Loucy (cell line): ENCODE results near the gene PACRG.

ENCODE experiments used
- H2AFZ ChIP-seq: fragments of 200-600 bp; sonication (generic); 2 replicates; pipeline ENCODE4 v1.6.0; 2016; ENCODE audit warnings: antibody characterized with exemption, mild to moderate bottlenecking, low read length, moderate library complexity
- H3F3A ChIP-seq: fragments of 200-600 bp; 2 replicates; pipeline ENCODE4 v1.6.0; 2016; ENCODE audit warnings: antibody characterized with exemption, low read depth, mild to moderate bottlenecking
- H3K27me3 ChIP-seq: fragments of 200-600 bp; sonication (generic); 2 replicates; pipeline ENCODE4 v1.6.1; 2014; ENCODE audit warnings: low read length, mild to moderate bottlenecking; ENCODE audit not compliant: insufficient read depth, poor library complexity, severe bottlenecking
- H3K36me3 ChIP-seq: fragments of 200-600 bp; sonication (generic); 2 replicates; pipeline ENCODE4 v1.6.1; 2016; ENCODE audit warnings: low read length; ENCODE audit not compliant: insufficient read depth
- H3K4me1 ChIP-seq: fragments of 200-600 bp; sonication (generic); 2 replicates; pipeline ENCODE4 v1.5.1; 2014; ENCODE audit warnings: low read length, mild to moderate bottlenecking; ENCODE audit not compliant: insufficient read depth, poor library complexity, severe bottlenecking
- H3K4me2 ChIP-seq: fragments of 200-600 bp; sonication (generic); 2 replicates; pipeline ENCODE4 v1.6.0; 2014; ENCODE audit warnings: antibody characterized with exemption, low read length, low read depth, mild to moderate bottlenecking; ENCODE audit not compliant: poor library complexity, severe bottlenecking
- H3K4me3 ChIP-seq: fragments of 200-600 bp; sonication (generic); 2 replicates; pipeline ENCODE4 v1.5.1; 2014; ENCODE audit warnings: low read length, mild to moderate bottlenecking, mixed read lengths; ENCODE audit not compliant: poor library complexity, severe bottlenecking
- H3K79me2 ChIP-seq: fragments of 200-600 bp; sonication (generic); 2 replicates; pipeline ENCODE4 v1.6.1; 2014; ENCODE audit warnings: low read length; ENCODE audit not compliant: insufficient read depth
- H3K9ac ChIP-seq: fragments of 200-600 bp; sonication (generic); 2 replicates; pipeline ENCODE4 v1.6.0; 2014; ENCODE audit warnings: mild to moderate bottlenecking, low read depth, low read length, moderate library complexity; ENCODE audit not compliant: poor library complexity, severe bottlenecking
- H3K9me2 ChIP-seq: fragments of 200-600 bp; sonication (generic); replicated peaks from 2 replicates; pipeline ENCODE4 v1.6.1; 2016; ENCODE audit warnings: low read depth, low read length, mixed read lengths
- H3K9me3 ChIP-seq: fragments of 200-600 bp; sonication (generic); 2 replicates; pipeline ENCODE4 v1.6.1; 2014; ENCODE audit warnings: mild to moderate bottlenecking, antibody characterized with exemption, low read length, low read depth; ENCODE audit not compliant: insufficient read depth
- H4K20me1 ChIP-seq: fragments of 200-600 bp; sonication (generic); 2 replicates; pipeline ENCODE4 v1.6.0; 2014; ENCODE audit warnings: antibody characterized with exemption, low read length, mild to moderate bottlenecking; ENCODE audit not compliant: insufficient read depth, poor library complexity, severe bottlenecking
- CTCF ChIP-seq: fragments of 200-600 bp; sonication (generic); conservative IDR thresholded peaks from 2 replicates; pipeline ENCODE4 v1.5.1; 2014; ENCODE audit warnings: mild to moderate bottlenecking, antibody characterized with exemption, low read length
- EZH2phosphoT487 ChIP-seq: fragments of 200-600 bp; IDR thresholded peaks from 2 replicates; pipeline ENCODE4 v1.6.1; 2018; ENCODE audit warnings: antibody characterized with exemption, mild to moderate bottlenecking, moderate library complexity, borderline replicate concordance

Gene PACRG

GRCh38 chr6:163260111-163260895, 532.5 kb downstream of the PACRG start:
- no peaks in the 10 kb centered on the region for H3K9me2 ChIP-seq
- H3K79me2 ChIP-seq: no peaks in the 10 kb centered on the region
- no peak overlapping the region for H3K9ac ChIP-seq
- TF ChIP-seq CTCF: no peak
- TF ChIP-seq EZH2phosphoT487: no peak
- no peak overlapping the region for H2AFZ ChIP-seq
- H3K4me2 ChIP-seq: no peak overlapping the region
- H3K4me3 ChIP-seq: no peak overlapping the region
- H3K9me3 ChIP-seq: peaks cover 8% of the 10 kb centered on the region; the same call in 1 of the 2 replicates
- H3K36me3 ChIP-seq: no peaks in the 10 kb centered on the region
- no peaks in the 10 kb centered on the region for H3K4me1 ChIP-seq
- H3K27me3 ChIP-seq: no peaks in the 10 kb centered on the region
- no peaks in the 10 kb centered on the region for H3F3A ChIP-seq
- no peaks in the 10 kb centered on the region for H4K20me1 ChIP-seq

- Histone ChIP-seq H4K20me1 (no peaks in the 10 kb centered on the region), H3K36me3 (no peaks in the 10 kb centered on the region), H3K9me3 (peaks cover 8% of the 10 kb centered on the region; the same call in 1 of the 2 replicates), H3K4me1 (no peaks in the 10 kb centered on the region), H3K79me2 (no peaks in the 10 kb centered on the region), H3K27me3 (no peaks in the 10 kb centered on the region), H2AFZ (no peak overlapping the region), H3K4me2 (no peak overlapping the region), H3F3A (no peaks in the 10 kb centered on the region), H3K9ac (no peak overlapping the region), H3K4me3 (no peak overlapping the region), H3K9me2 (no peaks in the 10 kb centered on the region)
- TF ChIP-seq EZH2phosphoT487 (no peak), CTCF (no peak)
Measured at GRCh38 chr6:163260911-163261310, 533.1 kb downstream of the PACRG start.

GRCh38 chr6:163261361-163261760, 533.6 kb downstream of the PACRG start:
- Histone ChIP-seq H3K4me1 (no peaks in the 10 kb centered on the region), H4K20me1 (no peaks in the 10 kb centered on the region), H3K27me3 (no peaks in the 10 kb centered on the region), H3K79me2 (no peaks in the 10 kb centered on the region), H3K36me3 (no peaks in the 10 kb centered on the region), H3K4me3 (no peak overlapping the region), H3K4me2 (no peak overlapping the region), H3K9ac (no peak overlapping the region), H3K9me2 (no peaks in the 10 kb centered on the region), H3F3A (no peaks in the 10 kb centered on the region), H3K9me3 (peaks cover 8% of the 10 kb centered on the region; the same call in 1 of the 2 replicates), H2AFZ (no peak overlapping the region)
- TF ChIP-seq CTCF: no peak
